Activated naive CD4-positive, alpha-beta T cell treated with anti-CD3 and anti-CD28 coated beads for 36 hours (primary cell): Measurements from ENCODE around the gene MTMR4. TPM values are rescaled to one million over a fixed set of nuclear protein-coding genes. Genes with fewer than 3 reads are reported as not detected.
A peak's percentile ranks its signal among the peaks of the same experiment; 100 is the strongest.
"Not testable (repeated sequence)": the region's sequence is repeated elsewhere in the genome, so short reads cannot be mapped to it uniquely, and the experiment has no call there.

ENCODE experiments used
- CTCF ChIA-PET: fragments of 350-600 bp; sonication (Branson Sonifier 250); formaldehyde crosslinking; loops from one replicate; lab custom pipeline; 2021; ENCODE audit warnings: antibody characterized with exemption; lab: Charles Lee
- DNase-seq: peaks from one replicate; pipeline ENCODE4 v3.0.0-alpha.2; 2020
- H3K27ac Mint-ChIP-seq: one replicate; pipeline ENCODE4 v1.8.0; 2021; ENCODE audit warnings: mild to moderate bottlenecking, mixed read lengths
- H3K27me3 Mint-ChIP-seq: one replicate; pipeline ENCODE4 v1.8.0; 2021; ENCODE audit warnings: low read depth, mixed read lengths
- H3K36me3 Mint-ChIP-seq: one replicate; pipeline ENCODE4 v1.8.0; 2021; ENCODE audit warnings: low read depth, mixed read lengths
- H3K4me1 Mint-ChIP-seq: one replicate; pipeline ENCODE4 v1.8.0; 2021; ENCODE audit warnings: low read depth, mixed read lengths
- H3K4me3 Mint-ChIP-seq: one replicate; pipeline ENCODE4 v1.8.0; 2021; ENCODE audit warnings: mild to moderate bottlenecking, moderate library complexity, mixed read lengths
- H3K9me3 Mint-ChIP-seq: one replicate; pipeline ENCODE4 v1.8.0; 2021; ENCODE audit warnings: mixed read lengths
- intact Hi-C: fragments of 100-400 bp; cut with micrococcal nuclease; formaldehyde crosslinking; loops from one replicate; pipeline ENCODE4 v1.15.1; 2023
- total RNA-seq, 2 experiments: library from RNA; stranded (reverse); gene quantifications; one replicate each; pipeline ENCODE4 v1.2.3, GENCODE V29; 2021

The MTMR4 gene
- total RNA-seq, 2 experiments from 2014 or later = 58.2 to 60.5 TPM

DNA sequence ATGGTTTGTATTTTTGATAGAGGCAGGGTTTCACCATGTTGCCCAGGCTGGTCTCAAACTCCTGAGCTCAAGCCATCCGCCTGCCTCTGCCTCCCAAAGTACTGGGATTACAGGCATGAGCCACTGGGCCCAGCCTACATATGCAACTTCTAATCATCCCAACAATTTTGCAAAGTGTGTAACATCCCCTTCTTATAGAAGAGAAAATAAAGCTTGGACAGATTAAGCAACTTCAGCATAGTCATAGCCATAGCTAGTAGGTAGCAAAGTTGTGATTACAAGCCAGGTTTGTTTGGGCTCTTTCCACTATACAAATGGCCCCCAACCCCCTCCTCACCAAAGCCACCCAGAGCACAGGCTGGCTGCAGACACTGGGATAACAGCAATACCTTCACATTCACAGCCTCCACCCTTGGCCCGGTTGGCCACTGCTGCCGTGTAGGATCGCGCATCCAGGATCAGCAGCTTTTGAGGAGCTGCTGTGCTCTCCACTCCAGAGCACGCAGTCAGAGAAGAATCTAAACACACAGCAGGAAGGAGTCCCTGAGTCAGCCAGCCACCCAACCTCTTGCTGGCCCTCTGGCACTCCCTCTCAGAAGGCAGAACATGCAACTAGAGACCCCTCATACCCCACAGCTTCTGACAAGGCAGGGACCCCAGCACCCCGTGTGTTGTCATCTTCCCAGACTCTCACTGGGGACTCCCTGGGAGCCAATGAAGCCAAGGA lies 7.9 kb downstream of the MTMR4 start:
- Mint-ChIP-seq H3K9me3 (no peaks in the 10 kb centered on the region), H3K4me1 (no peaks in the 10 kb centered on the region), H3K27ac (no peak overlapping the region), H3K27me3 (no peaks in the 10 kb centered on the region), H3K36me3 (peaks cover 54% of the 10 kb centered on the region), H3K4me3 (no peak overlapping the region)
- intact Hi-C loops = no loop called here
- no peak for DNase-seq
- CTCF ChIA-PET = no interaction called here

GRCh38 chr17:58504826-58505351 lies 9.5 kb downstream of the MTMR4 start:
- CTCF ChIA-PET = no interaction called here
- no peak for DNase-seq
- H3K4me1 Mint-ChIP-seq = no peaks in the 10 kb centered on the region
- H3K4me3 Mint-ChIP-seq = no peak overlapping the region
- H3K36me3 Mint-ChIP-seq = peaks cover 41% of the 10 kb centered on the region
- H3K27ac Mint-ChIP-seq = no peak overlapping the region
- H3K27me3 Mint-ChIP-seq = no peaks in the 10 kb centered on the region
- intact Hi-C loops = no loop called here
- H3K9me3 Mint-ChIP-seq = no peaks in the 10 kb centered on the region

DNA sequence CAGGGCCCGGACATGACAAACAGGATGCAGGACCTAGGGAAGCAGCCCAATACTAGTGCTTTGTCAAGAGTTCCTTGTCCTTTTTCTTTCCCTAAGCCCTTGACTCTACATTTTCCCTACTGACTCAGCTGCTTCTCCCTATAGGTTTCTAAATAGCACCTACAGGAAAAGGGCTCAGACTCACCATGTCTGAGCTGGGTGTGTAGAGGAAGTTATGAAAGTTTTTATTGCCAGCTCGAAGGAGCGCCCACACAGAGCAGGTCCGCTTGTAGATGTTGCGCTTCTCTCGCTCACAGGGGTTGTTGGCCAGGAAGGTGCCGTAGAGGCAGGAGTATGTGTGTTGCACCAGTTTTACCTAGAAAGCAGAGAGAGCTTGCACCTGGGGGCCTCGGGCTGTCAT lies 10.6 kb downstream of the MTMR4 start:
- DNase-seq = no peak
- no peak overlapping the region for H3K27ac Mint-ChIP-seq
- CTCF ChIA-PET = interaction anchor here (0.9 kb wide), 1 partner anchor 10 kb away, joined by 5 read pairs; the partner anchor contains the start of gene MTMR4
- peaks cover 2% of the 10 kb centered on the region for H3K4me1 Mint-ChIP-seq
- intact Hi-C loops = no loop called here
- H3K9me3 Mint-ChIP-seq = no peaks in the 10 kb centered on the region
- H3K4me3 Mint-ChIP-seq = no peak overlapping the region
- H3K27me3 Mint-ChIP-seq = no peaks in the 10 kb centered on the region
- H3K36me3 Mint-ChIP-seq = peaks cover 41% of the 10 kb centered on the region

- H3K27ac Mint-ChIP-seq, H3K9me3 Mint-ChIP-seq, H3K4me1 Mint-ChIP-seq, intact Hi-C loops, DNase-seq, H3K4me3 Mint-ChIP-seq, CTCF ChIA-PET, H3K27me3 Mint-ChIP-seq: not testable (repeated sequence)
- H3K36me3 Mint-ChIP-seq = peaks cover 45% of the 10 kb centered on the region
Measured at GRCh38 chr17:58503134-58503533, 11.3 kb downstream of the MTMR4 start.

DNA sequence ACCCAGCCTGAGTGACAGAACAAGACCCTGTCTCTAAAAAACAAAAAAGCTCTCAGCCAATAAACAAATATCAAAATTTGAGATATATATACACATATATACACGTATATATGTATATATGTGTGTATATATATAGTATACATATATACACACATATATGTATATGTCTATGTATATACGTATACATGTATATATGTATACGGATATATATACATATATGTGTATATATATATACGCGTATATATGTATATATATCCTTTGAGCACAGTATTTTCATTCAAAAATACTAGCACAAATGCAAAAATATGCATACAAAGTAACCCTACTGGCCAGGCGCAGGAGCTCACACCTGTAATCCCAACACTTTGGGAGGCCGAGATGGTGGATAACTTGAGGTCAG lies 13.0 kb downstream of the MTMR4 start:
- intact Hi-C loops = no loop called here
- peaks cover 42% of the 10 kb centered on the region for H3K36me3 Mint-ChIP-seq
- no peak overlapping the region for H3K4me3 Mint-ChIP-seq
- no peaks in the 10 kb centered on the region for H3K9me3 Mint-ChIP-seq
- CTCF ChIA-PET = interaction anchor here (0.7 kb wide), 1 partner anchor 18 kb away, joined by 3 read pairs; no protein-coding TSS in a partner anchor
- H3K27ac Mint-ChIP-seq = no peak overlapping the region
- DNase-seq = no peak
- no peaks in the 10 kb centered on the region for H3K27me3 Mint-ChIP-seq
- peaks cover 4% of the 10 kb centered on the region for H3K4me1 Mint-ChIP-seq

GRCh38 chr17:58498177-58498828 lies 16.1 kb downstream of the MTMR4 start:
- Mint-ChIP-seq H3K27me3 (no peaks in the 10 kb centered on the region), H3K9me3 (no peaks in the 10 kb centered on the region), H3K4me3 (no peak overlapping the region), H3K27ac (no peak overlapping the region), H3K4me1 (peaks cover 11% of the 10 kb centered on the region), H3K36me3 (peaks cover 51% of the 10 kb centered on the region)
- intact Hi-C loops = no loop called here
- CTCF ChIA-PET = interaction anchor here (1.2 to 1.6 kb wide), 2 partner anchors 10 to 181 kb away, joined by 3 to 5 read pairs; partner anchors contain the start of gene HSF5
- no peak for DNase-seq

DNA sequence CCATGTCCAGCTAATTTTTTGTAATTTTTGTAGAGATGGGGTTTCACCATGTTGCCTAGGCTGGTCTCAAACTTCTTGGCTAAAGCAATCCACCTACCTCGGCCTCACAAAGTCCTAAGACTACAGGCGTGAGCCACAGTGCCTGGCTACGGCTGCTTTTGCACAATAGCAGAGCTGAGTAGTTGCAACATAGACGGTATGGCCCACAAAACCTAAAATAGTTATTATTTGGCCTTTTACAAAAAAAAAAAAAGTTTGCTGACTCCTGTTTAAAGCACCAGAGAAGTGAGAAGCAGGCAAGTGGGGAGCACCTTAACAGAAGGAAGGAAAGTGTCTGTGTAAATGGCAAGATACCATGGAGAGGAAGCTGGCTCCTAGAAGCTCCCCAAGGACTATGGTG lies 20.9 kb downstream of the MTMR4 start:
- Mint-ChIP-seq H3K4me3 (no peak overlapping the region), H3K27ac (peak overlapping the region; percentile 79), H3K27me3 (no peaks in the 10 kb centered on the region), H3K4me1 (peaks cover 23% of the 10 kb centered on the region), H3K9me3 (no peaks in the 10 kb centered on the region), H3K36me3 (peaks cover 68% of the 10 kb centered on the region)
- DNase-seq = no peak
- intact Hi-C loops = no loop called here
- CTCF ChIA-PET = interaction anchor here (0.6 to 1.6 kb wide), 6 partner anchors 14 to 188 kb away, joined by 3 to 7 read pairs (median 3); no protein-coding TSS in a partner anchor

GRCh38 chr17:58492238-58493121 lies 22.0 kb downstream of the MTMR4 start:
- intact Hi-C loops = loop anchor here (1.0 kb wide), 2 partner anchors 21 to 485 kb away; partner anchors contain the start of gene SRSF1
- Mint-ChIP-seq H3K27ac (peak overlapping the region; percentile 79), H3K4me3 (no peak overlapping the region), H3K4me1 (peaks cover 21% of the 10 kb centered on the region), H3K9me3 (no peaks in the 10 kb centered on the region), H3K27me3 (no peaks in the 10 kb centered on the region), H3K36me3 (peaks cover 65% of the 10 kb centered on the region)
- peak; percentile 45 for DNase-seq
- CTCF ChIA-PET = interaction anchor here (0.6 to 1.6 kb wide), 4 partner anchors 30 to 175 kb away, joined by 3 to 7 read pairs (median 4); no protein-coding TSS in a partner anchor

GRCh38 chr17:58491510-58492045 lies 22.9 kb downstream of the MTMR4 start:
- H3K4me1 Mint-ChIP-seq = peaks cover 23% of the 10 kb centered on the region
- no peak overlapping the region for H3K27ac Mint-ChIP-seq
- H3K4me3 Mint-ChIP-seq = no peak overlapping the region
- no peaks in the 10 kb centered on the region for H3K9me3 Mint-ChIP-seq
- H3K36me3 Mint-ChIP-seq = peaks cover 62% of the 10 kb centered on the region
- no peaks in the 10 kb centered on the region for H3K27me3 Mint-ChIP-seq
- intact Hi-C loops = loop anchor here (1.0 kb wide), 2 partner anchors 22 to 484 kb away; partner anchors contain the start of gene SRSF1
- CTCF ChIA-PET = interaction anchor here (1.3 kb wide), 1 partner anchor 174 kb away, joined by 5 read pairs; no protein-coding TSS in a partner anchor
- no peak for DNase-seq

DNA sequence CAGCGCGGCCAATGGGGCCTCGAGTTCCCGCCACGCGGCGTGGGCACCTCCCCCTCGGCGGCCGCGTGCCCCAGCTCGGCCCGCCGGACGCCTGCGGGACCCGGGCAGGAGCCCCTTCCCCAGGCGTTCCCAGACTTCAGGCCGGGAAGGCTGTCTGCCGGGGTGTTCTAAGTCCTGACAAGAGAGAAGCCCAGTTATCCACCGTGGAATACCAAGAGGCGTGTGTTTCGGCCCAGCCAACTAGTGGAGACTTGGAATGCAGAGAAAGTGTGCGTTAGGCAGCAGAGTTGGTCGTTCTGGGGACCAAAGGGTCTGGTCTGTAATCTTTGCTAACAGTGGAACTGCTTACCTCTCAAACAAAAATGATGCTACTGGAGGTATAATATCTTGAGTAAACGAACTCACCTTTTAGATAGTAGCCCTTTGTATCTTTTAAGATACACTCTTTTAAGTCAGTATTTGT lies 26.0 kb downstream of the MTMR4 start:
- Mint-ChIP-seq H3K4me1 (peaks cover 21% of the 10 kb centered on the region), H3K27me3 (no peaks in the 10 kb centered on the region)

More for the DNA sequence above, 26.0 kb downstream of the MTMR4 start:
- intact Hi-C loops = loop anchor here (1.0 to 5.0 kb wide), 2 partner anchors 30 to 71 kb away; partner anchors contain the start of gene RNF43
- no peak overlapping the region for H3K27ac Mint-ChIP-seq
- no peaks in the 10 kb centered on the region for H3K9me3 Mint-ChIP-seq
- peak overlapping the region; percentile 39 for H3K4me3 Mint-ChIP-seq
- no peak for DNase-seq
- H3K36me3 Mint-ChIP-seq = peaks cover 37% of the 10 kb centered on the region
- CTCF ChIA-PET = interaction anchor here (0.6 to 1.9 kb wide), 12 partner anchors 9 to 239 kb away, joined by 3 to 9 read pairs (median 4); partner anchors contain the start of gene RNF43
